HG02588 (cell line): ENCODE results near the gene CD82.

Experiments used
- ATAC-seq: cut with Tn5 transposase; IDR thresholded peaks from one replicate; pipeline ENCODE4 v1.9.1; 2021; ENCODE audit warnings: mild to moderate bottlenecking, moderate library complexity; ENCODE audit not compliant: unreplicated experiment

Gene CD82

GRCh38 chr11:44597358-44598012 is 32.0 kb downstream of the CD82 start:
- peak; percentile 3 for ATAC-seq

GRCh38 chr11:44598831-44599230 is 33.4 kb downstream of the CD82 start:
- no peak for ATAC-seq

DNA sequence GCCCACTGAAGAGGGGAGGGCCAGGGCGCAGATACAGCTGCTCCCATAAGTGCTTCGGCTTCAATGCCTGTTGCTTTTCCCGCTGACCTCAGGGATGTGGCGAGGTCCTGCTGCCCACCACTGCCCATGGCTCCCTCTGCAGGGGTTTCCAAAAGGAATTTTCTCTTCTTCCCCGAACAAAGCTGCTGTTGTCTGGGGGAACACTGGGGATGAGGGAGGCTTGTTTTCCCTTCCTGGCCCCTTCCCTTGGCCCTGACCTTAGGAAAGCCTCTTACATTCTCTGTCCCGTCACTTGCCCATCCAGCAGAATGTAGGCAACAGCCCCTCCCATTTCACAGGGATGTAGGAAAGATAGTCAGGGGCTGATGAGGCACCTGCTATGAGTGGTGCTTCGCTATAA is 34.8 kb downstream of the CD82 start:
- no peak for ATAC-seq

DNA sequence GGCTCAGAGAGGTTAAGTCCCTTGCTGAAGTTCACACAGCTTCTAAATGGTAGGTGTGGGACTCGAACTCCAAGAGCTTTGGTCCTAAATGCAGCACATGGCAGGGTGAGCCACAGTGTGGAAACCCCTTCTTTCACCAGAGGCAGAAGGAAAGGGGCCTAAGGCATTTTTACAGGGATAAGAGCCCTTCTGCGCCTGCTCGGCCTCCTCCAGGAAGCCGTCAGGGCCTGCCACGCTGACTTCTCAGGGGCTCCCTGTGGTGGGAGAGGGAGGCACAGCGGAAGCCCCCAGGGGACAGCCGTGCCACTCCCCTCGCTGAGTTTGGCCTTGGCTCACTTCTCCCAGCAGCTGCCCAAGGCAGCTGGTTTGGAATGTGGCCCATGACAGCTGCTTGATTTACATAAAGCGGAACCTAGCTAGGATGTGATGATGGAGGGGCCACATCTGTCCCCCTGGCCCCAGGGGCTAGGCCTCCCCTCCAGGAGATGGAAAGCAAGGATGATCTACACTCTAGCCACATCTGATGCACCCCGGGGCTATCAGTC is 35.4 kb downstream of the CD82 start:
- ATAC-seq: peak; percentile 22

- ATAC-seq: peak; percentile 38
These were observed 36.3 kb downstream of the CD82 start for GRCh38 chr11:44601471-44602370.

GRCh38 chr11:44602891-44603310 is 37.4 kb downstream of the CD82 start:
- ATAC-seq: no peak

GRCh38 chr11:44604171-44604581 is 38.7 kb downstream of the CD82 start:
- no peak for ATAC-seq

DNA sequence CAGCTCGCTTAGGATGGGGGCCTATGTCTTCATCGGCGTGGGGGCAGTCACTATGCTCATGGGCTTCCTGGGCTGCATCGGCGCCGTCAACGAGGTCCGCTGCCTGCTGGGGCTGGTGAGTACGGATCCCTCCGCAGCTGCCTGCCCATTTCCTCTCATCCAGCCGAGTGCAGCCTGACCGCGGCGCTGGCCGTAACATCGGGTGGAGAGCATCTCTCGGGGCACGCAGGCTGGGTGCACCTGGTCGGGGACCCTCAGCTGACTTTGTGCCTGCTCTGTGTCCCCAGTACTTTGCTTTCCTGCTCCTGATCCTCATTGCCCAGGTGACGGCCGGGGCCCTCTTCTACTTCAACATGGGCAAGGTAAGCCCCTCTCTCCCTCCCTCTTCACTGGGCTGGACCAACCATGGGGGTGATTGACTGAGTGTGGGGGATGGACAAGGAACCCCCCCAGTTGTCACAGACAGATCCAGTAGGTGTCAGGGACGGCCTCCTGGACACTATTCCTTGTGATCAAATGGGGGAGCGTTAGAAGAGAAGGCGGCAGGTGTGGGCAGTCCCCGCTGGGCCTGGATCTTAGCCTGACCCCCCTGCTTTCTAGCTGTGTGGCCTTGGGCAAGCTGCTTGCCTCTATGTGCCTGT is 39.7 kb downstream of the CD82 start:
- ATAC-seq: no peak

- ATAC-seq: no peak
These were observed 40.5 kb downstream of the CD82 start for GRCh38 chr11:44605965-44606364.

DNA sequence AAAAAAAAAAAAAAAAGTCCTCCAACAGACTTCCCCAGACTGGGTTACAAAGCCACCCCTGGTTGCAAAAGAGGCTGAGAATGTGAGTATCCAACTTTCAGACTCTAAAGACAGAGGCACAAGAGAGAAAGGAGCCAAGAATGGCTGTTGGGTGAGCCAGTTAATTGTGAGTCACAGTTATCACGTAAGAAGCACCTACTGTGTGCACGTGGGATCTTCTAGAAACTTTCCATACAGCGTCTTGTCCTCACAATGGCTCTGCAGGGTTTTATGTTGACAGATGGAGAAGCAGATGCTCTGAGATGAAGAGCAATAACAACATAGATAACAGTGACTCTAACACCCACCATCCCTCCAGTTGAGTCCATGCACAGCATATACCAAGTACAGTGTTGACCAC is 41.0 kb downstream of the CD82 start:
- ATAC-seq: no peak

- ATAC-seq: no peak
These were observed 42.0 kb downstream of the CD82 start for GRCh38 chr11:44607319-44607962.

- no peak for ATAC-seq
These were observed 42.5 kb downstream of the CD82 start for GRCh38 chr11:44607987-44608386.

DNA sequence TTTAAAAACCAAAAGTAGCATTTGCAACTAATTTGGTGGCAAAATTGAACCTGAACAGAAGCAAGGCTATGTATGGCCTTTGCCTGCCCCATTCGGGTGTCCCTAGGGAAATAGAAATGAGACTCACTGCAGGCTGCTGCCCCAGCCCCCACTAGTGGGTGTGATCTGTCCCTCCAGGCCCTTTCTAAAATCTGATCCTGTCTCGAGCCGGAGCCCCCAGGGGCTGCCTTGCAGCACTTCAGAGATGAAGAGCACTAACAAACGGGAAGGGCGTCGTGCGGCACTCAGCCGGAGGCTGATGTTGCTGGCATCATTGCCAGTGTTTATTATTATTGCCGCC is 43.2 kb downstream of the CD82 start:
- ATAC-seq: no peak

DNA sequence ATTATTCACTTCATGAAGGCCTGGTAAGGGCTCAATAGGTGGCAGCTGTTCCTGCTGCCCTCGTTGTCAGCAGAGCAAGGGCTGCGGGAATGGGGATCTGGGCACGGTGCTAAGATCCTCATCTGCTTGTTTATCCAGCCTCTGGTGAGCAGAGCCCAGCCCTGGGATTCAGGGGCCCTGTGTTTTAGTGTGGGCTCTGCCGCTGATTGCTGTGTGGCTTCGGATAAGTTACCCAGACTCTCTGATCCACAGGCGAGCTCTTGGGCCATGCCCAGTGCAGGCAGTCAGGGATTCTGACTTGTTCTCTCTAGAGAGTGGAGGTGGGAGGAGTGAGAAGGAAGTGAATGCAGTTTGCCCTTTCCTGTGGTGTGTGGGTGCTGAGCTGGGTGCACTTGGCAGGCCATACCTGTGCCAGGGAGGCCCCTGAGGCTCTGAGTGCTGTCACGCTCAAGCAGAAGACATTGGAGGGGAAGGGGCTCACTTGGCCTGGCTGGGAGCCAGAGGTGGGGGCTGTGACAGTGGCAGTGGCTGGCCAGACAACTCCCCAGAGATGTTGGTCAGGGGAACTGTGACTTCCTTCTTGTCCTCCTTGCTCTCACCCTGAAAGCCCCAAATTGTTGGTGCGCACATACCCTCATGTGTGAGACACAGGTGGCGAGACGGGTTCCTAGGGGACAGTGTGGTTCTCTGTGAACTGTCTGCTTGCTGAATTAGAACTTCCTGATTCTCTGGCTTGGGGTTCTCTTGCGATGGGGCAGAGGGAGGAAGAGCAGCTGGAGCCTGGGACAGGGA is 43.7 kb downstream of the CD82 start:
- peak; percentile 58 for ATAC-seq

GRCh38 chr11:44609783-44610155 is 44.3 kb downstream of the CD82 start:
- ATAC-seq: no peak

DNA sequence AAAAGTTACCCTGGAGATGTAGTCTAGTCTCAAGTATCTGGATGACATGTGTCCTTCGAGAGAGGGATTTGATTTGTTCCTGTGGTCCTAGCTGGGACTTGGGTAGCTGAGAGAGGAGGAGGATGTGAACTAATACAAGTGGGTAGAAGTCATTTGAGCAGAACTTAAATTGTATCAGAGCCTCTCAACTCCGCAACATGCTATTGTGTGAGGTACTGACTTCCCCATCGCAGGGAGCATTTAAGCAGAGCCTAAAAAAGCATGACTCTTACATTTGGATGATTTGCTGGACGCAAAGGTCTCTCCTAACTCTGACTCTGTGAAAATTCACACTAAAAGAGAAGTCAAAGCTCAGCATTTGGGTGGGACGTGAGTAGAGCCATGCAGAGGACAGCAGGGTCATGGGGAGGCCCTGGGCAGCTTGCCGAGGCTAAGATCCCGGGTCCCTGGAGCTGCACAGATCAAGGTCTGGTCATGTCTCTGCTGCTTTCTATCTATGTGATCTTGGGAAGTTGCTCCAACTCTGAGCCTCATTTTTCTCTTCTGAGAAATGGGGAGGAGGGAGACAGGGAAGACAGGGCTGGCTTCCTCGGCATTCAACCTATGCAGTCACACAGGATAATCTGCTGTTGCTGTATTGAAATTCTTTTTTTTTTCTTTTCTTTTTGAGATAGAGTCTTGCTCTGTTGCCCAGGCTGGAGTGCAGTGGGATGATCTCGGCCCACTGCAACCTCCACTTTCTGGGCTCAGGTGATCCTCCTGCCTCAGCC is 44.9 kb downstream of the CD82 start:
- ATAC-seq: no peak

- ATAC-seq: no peak
These were observed 45.6 kb downstream of the CD82 start for GRCh38 chr11:44611088-44611487.

GRCh38 chr11:44611687-44612434 is 46.4 kb downstream of the CD82 start:
- peak; percentile 31 for ATAC-seq

- ATAC-seq: no peak
These were observed 47.7 kb downstream of the CD82 start for GRCh38 chr11:44613153-44613552.
